Measurements from ENCODE around the gene MRPS18C. TPM values are rescaled to one million over a fixed set of nuclear protein-coding genes. Genes with fewer than 3 reads are reported as not detected.

Gene MRPS18C
- total RNA-seq, 1 experiment from 2014 or later = 85.4 TPM

DNA sequence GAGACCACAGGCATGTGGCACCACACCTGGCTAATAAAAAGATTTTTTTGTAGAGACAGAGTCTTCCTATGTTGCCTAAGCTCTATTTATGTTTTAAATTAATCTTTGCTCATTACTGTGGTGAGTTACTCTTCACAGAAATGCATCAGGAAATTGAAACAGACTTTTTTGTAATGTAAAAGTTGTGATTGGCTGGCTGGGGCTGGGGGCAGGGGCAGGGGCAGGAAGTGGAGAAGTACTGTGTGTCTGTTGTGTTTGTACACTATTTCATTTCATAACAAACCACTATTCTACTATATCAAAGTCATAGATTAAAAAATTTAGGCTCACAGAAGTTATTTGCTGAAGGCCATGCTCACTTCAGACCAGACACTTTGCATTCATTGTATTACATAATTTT lies 48.1 kb downstream of the MRPS18C start:
- Histone ChIP-seq H3K56ac (ENCODE audit: insufficient read length, low read depth, low read length) (no peak overlapping the region), H3K79me1 (ENCODE audit: insufficient read depth, low read depth, low read length, poor library complexity, severe bottlenecking) (no peaks in the 10 kb centered on the region), H2BK120ac (ENCODE audit: low read depth, low read length, poor library complexity, severe bottlenecking) (no peak overlapping the region), H4K8ac (replicated peaks; ENCODE audit: insufficient read length, low read depth, low read length) (no peak overlapping the region), H2BK15ac (ENCODE audit: low read depth, low read length) (no peak overlapping the region), H3K27ac (ENCODE audit: insufficient read length, low read depth, low read length) (no peak overlapping the region), H3K79me2 (ENCODE audit: insufficient read depth, low read length) (no peaks in the 10 kb centered on the region), H3K14ac (ENCODE audit: insufficient read depth, low read length) (no peak overlapping the region; the same call in 1 of the 2 replicates), H3K23me2 (ENCODE audit: insufficient read length, low read depth, low read length, poor library complexity, severe bottlenecking) (no peaks in the 10 kb centered on the region), H3K4ac (ENCODE audit: low read depth, low read length) (no peak overlapping the region), H4K5ac (ENCODE audit: insufficient read length, low read depth, low read length) (no peak overlapping the region), H3K4me2 (ENCODE audit: insufficient read depth, insufficient read length, low read length) (no peak overlapping the region), H2AK5ac (ENCODE audit: insufficient read length, low read length) (no peak overlapping the region), H2BK5ac (ENCODE audit: insufficient read length, low read length) (no peak overlapping the region), H3K4me1 (ENCODE audit: insufficient read depth, low read length) (no peaks in the 10 kb centered on the region; the same call in 1 of the 2 replicates), H2BK20ac (ENCODE audit: low read depth, low read length, poor library complexity, severe bottlenecking) (no peak overlapping the region), H3K23ac (ENCODE audit: insufficient read length, low read depth, low read length) (no peak overlapping the region), H4K91ac (ENCODE audit: insufficient read length, low read depth, low read length) (no peak overlapping the region), H2AFZ (ENCODE audit: low read length) (no peak overlapping the region), H3T11ph (ENCODE audit: low read length) (no peak overlapping the region), H4K20me1 (ENCODE audit: control insufficient read depth, insufficient read depth, insufficient read length) (no peaks in the 10 kb centered on the region), H3K18ac (ENCODE audit: insufficient read length, low read depth, low read length) (no peak overlapping the region), H3K27me3 (ENCODE audit: insufficient read depth, low read length) (no peaks in the 10 kb centered on the region), H3K9ac (ENCODE audit: extremely low read depth, insufficient read length, low read length) (no peak overlapping the region), H2BK12ac (ENCODE audit: insufficient read length, low read depth, low read length) (no peak overlapping the region), H3K9me3 (ENCODE audit: control insufficient read depth, low read depth, low read length) (no peaks in the 10 kb centered on the region)
- no peak overlapping the region for H3K4me3 Mint-ChIP-seq
- no peak overlapping the region; a peak in 1 of 7 replicates for H3K27ac Mint-ChIP-seq
- H3K9me3 Mint-ChIP-seq = no peaks in the 10 kb centered on the region
- peaks cover 0 to 3% of the 10 kb centered on the region in 2 experiments; a peak in 2 of 4 replicates for H3K4me1 Mint-ChIP-seq
- no peaks in the 10 kb centered on the region; the same call in 1 of the 2 replicates for H3K27me3 Mint-ChIP-seq (ENCODE audit: low read depth)
- no peaks in the 10 kb centered on the region; a peak in 1 of 7 replicates for H3K36me3 Mint-ChIP-seq (ENCODE audit: insufficient read depth in 1 of 3, low read depth in 3 of 3)
- DNase-seq = no peak
- TF ChIP-seq, protein P1, sequence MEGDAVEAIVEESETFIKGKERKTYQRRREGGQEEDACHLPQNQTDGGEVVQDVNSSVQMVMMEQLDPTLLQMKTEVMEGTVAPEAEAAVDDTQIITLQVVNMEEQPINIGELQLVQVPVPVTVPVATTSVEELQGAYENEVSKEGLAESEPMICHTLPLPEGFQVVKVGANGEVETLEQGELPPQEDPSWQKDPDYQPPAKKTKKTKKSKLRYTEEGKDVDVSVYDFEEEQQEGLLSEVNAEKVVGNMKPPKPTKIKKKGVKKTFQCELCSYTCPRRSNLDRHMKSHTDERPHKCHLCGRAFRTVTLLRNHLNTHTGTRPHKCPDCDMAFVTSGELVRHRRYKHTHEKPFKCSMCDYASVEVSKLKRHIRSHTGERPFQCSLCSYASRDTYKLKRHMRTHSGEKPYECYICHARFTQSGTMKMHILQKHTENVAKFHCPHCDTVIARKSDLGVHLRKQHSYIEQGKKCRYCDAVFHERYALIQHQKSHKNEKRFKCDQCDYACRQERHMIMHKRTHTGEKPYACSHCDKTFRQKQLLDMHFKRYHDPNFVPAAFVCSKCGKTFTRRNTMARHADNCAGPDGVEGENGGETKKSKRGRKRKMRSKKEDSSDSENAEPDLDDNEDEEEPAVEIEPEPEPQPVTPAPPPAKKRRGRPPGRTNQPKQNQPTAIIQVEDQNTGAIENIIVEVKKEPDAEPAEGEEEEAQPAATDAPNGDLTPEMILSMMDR (conservative IDR thresholded peaks at IDR 0.05) = no peak

Data from H9 (cell line).